ENCODE results near the gene TNFRSF21.
A peak's percentile ranks its signal among the peaks of the same experiment; 100 is the strongest.
"Not testable (repeated sequence)": the region's sequence is repeated elsewhere in the genome, so short reads cannot be mapped to it uniquely, and the experiment has no call there.

The TNFRSF21 gene

DNA sequence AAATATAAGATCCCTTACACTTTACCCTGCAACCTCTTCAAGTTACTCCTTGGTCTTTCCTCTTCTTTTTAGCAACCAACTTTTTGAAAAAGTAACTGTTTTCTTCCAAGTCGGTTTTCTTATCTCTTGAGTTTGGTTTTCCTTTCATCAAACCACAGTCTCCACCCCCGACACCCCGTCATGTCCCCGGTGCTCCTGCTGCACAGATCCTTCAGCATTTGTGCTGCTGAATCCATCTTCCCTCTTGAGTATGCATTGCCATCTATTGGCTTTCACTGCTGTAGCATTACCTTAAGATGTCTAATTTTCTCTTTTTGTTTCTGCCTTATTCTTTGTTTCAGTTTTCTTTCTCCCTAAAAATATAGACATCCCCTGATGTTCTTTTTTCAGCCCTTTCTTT, 11.9 kb upstream of the TNFRSF21 start:
- H3K9ac ChIP-seq (ENCODE audit: low read length in 2 of 2), result no peak overlapping the region
- H3K27ac ChIP-seq (ENCODE audit: low read length), result no peak overlapping the region
- H3K4me3 ChIP-seq (ENCODE audit: low read length in 2 of 2), result no peak overlapping the region
- H3K27me3 ChIP-seq (ENCODE audit: control insufficient read depth in 1 of 2, insufficient read depth in 2 of 2, low read length in 2 of 2), result no peaks in the 10 kb centered on the region
- H3K36me3 ChIP-seq (ENCODE audit: control insufficient read depth in 2 of 2, insufficient read depth in 2 of 2, low read length in 2 of 2), result no peaks in the 10 kb centered on the region
- H3K4me1 ChIP-seq (ENCODE audit: control insufficient read depth, insufficient read depth, low read length), result no peaks in the 10 kb centered on the region
- no peaks in the 10 kb centered on the region for H3K9me3 ChIP-seq (ENCODE audit: control insufficient read depth in 2 of 2, low read length in 2 of 2)

- H3K27ac ChIP-seq (ENCODE audit: low read length), result no peak overlapping the region
- no peaks in the 10 kb centered on the region for H3K36me3 ChIP-seq (ENCODE audit: control insufficient read depth in 2 of 2, insufficient read depth in 2 of 2, low read length in 2 of 2)
- no peaks in the 10 kb centered on the region for H3K4me1 ChIP-seq (ENCODE audit: control insufficient read depth, insufficient read depth, low read length)
- H3K27me3 ChIP-seq (ENCODE audit: control insufficient read depth in 1 of 2, insufficient read depth in 2 of 2, low read length in 2 of 2), result no peaks in the 10 kb centered on the region
- no peak overlapping the region for H3K4me3 ChIP-seq (ENCODE audit: low read length in 2 of 2)
- H3K9ac ChIP-seq (ENCODE audit: low read length in 2 of 2), result no peak overlapping the region
- no peaks in the 10 kb centered on the region for H3K9me3 ChIP-seq (ENCODE audit: control insufficient read depth in 2 of 2, low read length in 2 of 2)
Observed at GRCh38 chr6:47319867-47320266, 10.2 kb upstream of the TNFRSF21 start.

DNA sequence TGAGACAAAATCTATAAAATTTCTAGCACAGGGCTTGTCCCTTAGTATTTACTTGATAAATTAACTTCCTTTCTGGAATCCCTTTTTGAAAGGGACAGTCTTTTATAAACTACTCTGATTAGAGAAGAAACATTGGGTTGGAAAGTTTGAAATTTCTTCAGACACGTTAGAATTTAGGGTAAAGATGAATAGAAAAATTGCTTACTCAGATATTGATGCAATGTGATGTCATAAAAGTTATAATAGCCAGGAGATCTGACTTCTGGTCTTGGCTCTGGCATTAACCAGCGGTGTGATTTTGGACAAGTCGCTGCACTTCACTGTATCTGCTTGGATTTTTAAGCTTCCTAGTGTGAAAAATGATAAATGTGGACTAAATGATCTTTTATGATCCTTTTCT, 9.7 kb upstream of the TNFRSF21 start:
- no peaks in the 10 kb centered on the region for H3K27me3 ChIP-seq (ENCODE audit: control insufficient read depth in 1 of 2, insufficient read depth in 2 of 2, low read length in 2 of 2)
- no peaks in the 10 kb centered on the region for H3K36me3 ChIP-seq (ENCODE audit: control insufficient read depth in 2 of 2, insufficient read depth in 2 of 2, low read length in 2 of 2)
- no peaks in the 10 kb centered on the region for H3K4me1 ChIP-seq (ENCODE audit: control insufficient read depth, insufficient read depth, low read length)
- H3K9ac ChIP-seq (ENCODE audit: low read length in 2 of 2), result no peak overlapping the region
- no peak overlapping the region for H3K27ac ChIP-seq (ENCODE audit: low read length)
- no peaks in the 10 kb centered on the region for H3K9me3 ChIP-seq (ENCODE audit: control insufficient read depth in 2 of 2, low read length in 2 of 2)
- no peak overlapping the region for H3K4me3 ChIP-seq (ENCODE audit: low read length in 2 of 2)

- no peaks in the 10 kb centered on the region for H3K9me3 ChIP-seq (ENCODE audit: control insufficient read depth in 2 of 2, low read length in 2 of 2)
- H3K36me3 ChIP-seq (ENCODE audit: control insufficient read depth in 2 of 2, insufficient read depth in 2 of 2, low read length in 2 of 2), result no peaks in the 10 kb centered on the region
- no peak overlapping the region for H3K27ac ChIP-seq (ENCODE audit: low read length)
- H3K4me3 ChIP-seq (ENCODE audit: low read length in 2 of 2), result no peak overlapping the region
- H3K9ac ChIP-seq (ENCODE audit: low read length in 2 of 2), result no peak overlapping the region
- no peaks in the 10 kb centered on the region for H3K4me1 ChIP-seq (ENCODE audit: control insufficient read depth, insufficient read depth, low read length)
- H3K27me3 ChIP-seq (ENCODE audit: control insufficient read depth in 1 of 2, insufficient read depth in 2 of 2, low read length in 2 of 2), result no peaks in the 10 kb centered on the region
Observed at GRCh38 chr6:47318236-47318989, 8.7 kb upstream of the TNFRSF21 start.

- not testable (repeated sequence) for H3K4me3 ChIP-seq (ENCODE audit: low read length in 2 of 2); H3K4me1 ChIP-seq (ENCODE audit: control insufficient read depth, insufficient read depth, low read length); H3K27me3 ChIP-seq (ENCODE audit: control insufficient read depth in 1 of 2, insufficient read depth in 2 of 2, low read length in 2 of 2); H3K9ac ChIP-seq (ENCODE audit: low read length in 2 of 2); H3K27ac ChIP-seq (ENCODE audit: low read length); H3K9me3 ChIP-seq (ENCODE audit: control insufficient read depth in 2 of 2, low read length in 2 of 2); H3K36me3 ChIP-seq (ENCODE audit: control insufficient read depth in 2 of 2, insufficient read depth in 2 of 2, low read length in 2 of 2)
Observed at GRCh38 chr6:47315181-47315580, 5.5 kb upstream of the TNFRSF21 start.

DNA sequence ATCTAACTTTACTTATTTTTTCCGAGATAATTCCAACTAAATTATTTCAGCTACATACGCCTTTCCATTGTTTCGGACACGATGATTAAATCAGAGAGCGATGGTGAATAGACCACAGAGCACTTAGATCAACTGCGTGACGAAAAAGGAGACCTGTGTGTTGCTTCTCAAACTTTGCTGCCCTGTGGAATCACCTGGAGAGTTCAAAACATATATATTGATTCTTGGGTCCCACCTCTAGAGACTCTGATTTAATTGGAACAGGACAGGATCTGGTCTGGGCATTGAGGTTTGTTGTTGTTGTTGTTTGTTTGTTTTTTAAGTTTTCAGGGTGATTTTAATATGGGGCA, 401 bp upstream of the TNFRSF21 start:
- H3K4me1 ChIP-seq (ENCODE audit: control insufficient read depth, insufficient read depth, low read length), result peaks cover 19% of the 10 kb centered on the region
- H3K27me3 ChIP-seq (ENCODE audit: control insufficient read depth in 1 of 2, insufficient read depth in 2 of 2, low read length in 2 of 2), result no peaks in the 10 kb centered on the region
- H3K4me3 ChIP-seq (ENCODE audit: low read length in 2 of 2), result peak overlapping the region in 1 of 2 donors; percentile 85
- H3K27ac ChIP-seq (ENCODE audit: low read length), result no peak overlapping the region
- H3K9me3 ChIP-seq (ENCODE audit: control insufficient read depth in 2 of 2, low read length in 2 of 2), result no peaks in the 10 kb centered on the region
- peak overlapping the region in 1 of 2 donors; percentile 51 for H3K9ac ChIP-seq (ENCODE audit: low read length in 2 of 2)
- H3K36me3 ChIP-seq (ENCODE audit: control insufficient read depth in 2 of 2, insufficient read depth in 2 of 2, low read length in 2 of 2), result no peaks in the 10 kb centered on the region

DNA sequence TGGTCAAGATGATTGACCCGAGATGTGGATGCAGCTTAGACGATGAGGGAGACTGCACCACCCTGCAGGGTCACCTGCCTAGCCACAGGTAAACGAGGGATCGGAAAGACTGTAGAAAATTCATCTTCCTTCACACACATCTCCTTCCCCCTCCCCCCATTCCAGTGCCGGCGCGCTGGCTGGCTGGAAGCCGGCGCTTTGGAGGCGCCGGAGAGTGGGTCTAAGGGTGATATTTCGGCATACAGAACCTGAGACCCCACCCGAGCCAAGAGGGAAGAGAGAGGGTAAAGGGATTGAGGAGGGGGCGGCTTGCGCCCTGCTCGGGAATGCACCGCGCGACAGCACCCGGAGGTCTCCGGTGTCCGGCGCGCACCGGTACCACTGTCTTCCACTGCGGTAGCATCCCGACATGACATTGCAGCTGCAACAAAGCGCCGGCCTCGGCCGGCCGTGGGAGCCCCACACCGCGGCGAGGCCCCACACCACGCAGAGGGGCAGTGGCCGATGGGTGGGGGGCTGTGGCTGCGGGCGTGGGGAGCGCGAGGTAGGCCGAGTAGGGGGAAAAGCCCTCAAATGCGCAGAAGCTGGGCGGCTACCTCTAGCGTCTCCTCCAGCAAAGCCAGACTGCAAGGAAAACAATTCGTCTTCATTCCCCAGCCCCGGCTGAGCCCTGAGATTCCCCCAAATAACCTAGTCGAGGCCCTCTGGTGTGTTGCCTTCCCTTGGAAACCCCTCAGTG, 984 bp downstream of the TNFRSF21 start:
- Histone ChIP-seq H3K4me3 (ENCODE audit: low read length in 2 of 2) (peak overlapping the region; percentile 85), H3K9me3 (ENCODE audit: control insufficient read depth in 2 of 2, low read length in 2 of 2) (no peaks in the 10 kb centered on the region), H3K36me3 (ENCODE audit: control insufficient read depth in 2 of 2, insufficient read depth in 2 of 2, low read length in 2 of 2) (no peaks in the 10 kb centered on the region), H3K4me1 (ENCODE audit: control insufficient read depth, insufficient read depth, low read length) (peaks cover 21% of the 10 kb centered on the region), H3K9ac (ENCODE audit: low read length in 2 of 2) (peak overlapping the region; percentile 67 to 69), H3K27me3 (ENCODE audit: control insufficient read depth in 1 of 2, insufficient read depth in 2 of 2, low read length in 2 of 2) (no peaks in the 10 kb centered on the region), H3K27ac (ENCODE audit: low read length) (peak overlapping the region; percentile 55)

DNA sequence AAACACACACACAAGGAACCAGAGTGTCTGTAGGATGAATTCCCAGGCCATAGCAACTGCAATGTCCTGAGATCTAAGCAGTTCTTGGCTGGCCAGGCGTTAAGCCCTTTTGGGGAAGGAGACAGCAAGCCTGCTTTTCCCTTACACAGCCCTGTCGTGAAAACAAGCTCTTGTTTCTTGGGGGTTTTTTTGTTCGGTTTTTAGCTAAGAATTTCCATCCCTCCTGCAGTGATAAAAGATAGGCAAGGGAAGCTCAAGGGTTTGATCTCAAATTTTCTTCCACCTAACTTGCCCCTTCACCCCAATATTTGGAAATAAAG, 1.5 kb downstream of the TNFRSF21 start:
- Histone ChIP-seq H3K9ac (ENCODE audit: low read length in 2 of 2) (peak overlapping the region; percentile 67 to 69), H3K9me3 (ENCODE audit: control insufficient read depth in 2 of 2, low read length in 2 of 2) (no peaks in the 10 kb centered on the region), H3K36me3 (ENCODE audit: control insufficient read depth in 2 of 2, insufficient read depth in 2 of 2, low read length in 2 of 2) (no peaks in the 10 kb centered on the region), H3K4me3 (ENCODE audit: low read length in 2 of 2) (peak overlapping the region; percentile 85), H3K4me1 (ENCODE audit: control insufficient read depth, insufficient read depth, low read length) (peaks cover 24% of the 10 kb centered on the region), H3K27me3 (ENCODE audit: control insufficient read depth in 1 of 2, insufficient read depth in 2 of 2, low read length in 2 of 2) (no peaks in the 10 kb centered on the region), H3K27ac (ENCODE audit: low read length) (peak overlapping the region; percentile 55)

DNA sequence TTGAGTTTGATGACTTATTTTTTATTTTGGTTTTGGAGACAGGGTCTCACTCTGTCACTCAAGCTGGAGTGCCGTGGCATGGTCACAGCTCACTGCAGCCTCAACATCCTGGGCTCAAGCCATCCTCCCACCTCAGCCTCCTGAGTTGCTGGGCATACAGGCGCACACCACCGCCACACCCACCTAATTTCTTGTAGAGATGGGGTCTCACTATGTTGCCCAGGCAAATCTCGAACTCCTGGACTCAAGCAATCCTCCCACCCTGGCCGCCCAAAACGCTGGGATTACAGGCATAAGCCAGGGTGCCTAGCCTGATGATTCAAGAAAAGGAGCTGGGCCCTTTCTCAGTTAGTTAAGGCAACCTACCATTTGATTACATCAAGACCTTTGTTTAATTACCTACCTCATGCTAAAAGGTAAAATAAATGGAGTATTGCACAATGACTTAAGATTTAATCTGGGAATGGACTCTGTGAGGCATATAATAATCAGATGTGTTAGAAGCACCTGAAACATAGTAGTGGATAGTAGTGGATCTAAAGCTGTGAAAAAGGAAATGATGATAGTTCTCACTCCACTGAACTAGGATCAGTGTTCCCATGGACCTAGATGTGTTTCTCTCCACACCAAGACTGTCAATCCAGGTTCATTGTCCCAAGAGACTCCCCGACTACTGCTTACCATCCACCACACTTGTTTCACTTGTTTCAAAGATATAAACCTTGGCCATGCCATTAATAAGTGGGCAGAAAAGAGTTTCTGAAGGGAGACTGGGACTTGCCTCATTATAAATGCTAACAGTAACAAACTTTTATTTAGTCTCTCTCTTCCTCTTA, 2.1 kb downstream of the TNFRSF21 start:
- no peaks in the 10 kb centered on the region for H3K9me3 ChIP-seq (ENCODE audit: control insufficient read depth in 2 of 2, low read length in 2 of 2)
- H3K27ac ChIP-seq (ENCODE audit: low read length), result no peak overlapping the region
- H3K27me3 ChIP-seq (ENCODE audit: control insufficient read depth in 1 of 2, insufficient read depth in 2 of 2, low read length in 2 of 2), result no peaks in the 10 kb centered on the region
- H3K36me3 ChIP-seq (ENCODE audit: control insufficient read depth in 2 of 2, insufficient read depth in 2 of 2, low read length in 2 of 2), result no peaks in the 10 kb centered on the region
- peaks cover 24% of the 10 kb centered on the region for H3K4me1 ChIP-seq (ENCODE audit: control insufficient read depth, insufficient read depth, low read length)
- peak overlapping the region in 1 of 2 donors; percentile 67 for H3K9ac ChIP-seq (ENCODE audit: low read length in 2 of 2)
- peak overlapping the region; percentile 85 for H3K4me3 ChIP-seq (ENCODE audit: low read length in 2 of 2)

GRCh38 chr6:47306887-47307286, 2.8 kb downstream of the TNFRSF21 start:
- Histone ChIP-seq H3K9ac (ENCODE audit: low read length in 2 of 2) (no peak overlapping the region), H3K27ac (ENCODE audit: low read length) (no peak overlapping the region), H3K36me3 (ENCODE audit: control insufficient read depth in 2 of 2, insufficient read depth in 2 of 2, low read length in 2 of 2) (no peaks in the 10 kb centered on the region), H3K27me3 (ENCODE audit: control insufficient read depth in 1 of 2, insufficient read depth in 2 of 2, low read length in 2 of 2) (no peaks in the 10 kb centered on the region), H3K4me3 (ENCODE audit: low read length in 2 of 2) (no peak overlapping the region), H3K9me3 (ENCODE audit: control insufficient read depth in 2 of 2, low read length in 2 of 2) (no peaks in the 10 kb centered on the region), H3K4me1 (ENCODE audit: control insufficient read depth, insufficient read depth, low read length) (peaks cover 24% of the 10 kb centered on the region)
